OCI-LY7 (cell line): ENCODE data around the gene SLC9A3. TPM values are rescaled to one million over a fixed set of nuclear protein-coding genes. Genes with fewer than 3 reads are reported as not detected.

ENCODE experiments used
- BruUV-seq: library from RNA; stranded (reverse); fragments of 400-500 nt; replicated peaks from 2 replicates; lab custom pipeline; 2021; lab: Mats Ljungman, UMichigan
- CTCF ChIA-PET: fragments of 300-600 bp; sonication (Branson Sonifier 250); formaldehyde crosslinking; loops from one replicate; lab custom pipeline; 2022; ENCODE audit warnings: antibody characterized with exemption; ENCODE audit not compliant: unreplicated experiment; lab: Charles Lee
- POLR2A ChIA-PET: fragments of 300-600 bp; sonication (Branson Sonifier 250); formaldehyde crosslinking; loops from one replicate; lab custom pipeline; 2022; ENCODE audit warnings: antibody characterized with exemption; lab: Charles Lee
- DNase-seq: peaks from one replicate; pipeline ENCODE4 v3.0.0-alpha.2; 2015; ENCODE audit warnings: low spot score
- H2AFZ ChIP-seq: fragments of 200-600 bp; sonication (generic), shearing (Covaris generic); 2 replicates; pipeline ENCODE4 v1.6.1; 2014; ENCODE audit warnings: mild to moderate bottlenecking, antibody characterized with exemption, low read length, moderate library complexity
- H3K27ac ChIP-seq: fragments of 200-600 bp; sonication (generic); 2 replicates; pipeline ENCODE4 v1.5.1; 2014; ENCODE audit warnings: mixed run types, low read depth, mild to moderate bottlenecking, moderate library complexity, low read length, inconsistent platforms; ENCODE audit not compliant: poor library complexity, severe bottlenecking
- H3K36me3 ChIP-seq: fragments of 200-600 bp; sonication (generic); 2 replicates; pipeline ENCODE4 v1.6.1; 2014; ENCODE audit warnings: mild to moderate bottlenecking, antibody characterized with exemption, low read length, moderate library complexity, mixed read lengths; ENCODE audit not compliant: insufficient read depth
- H3K4me1 ChIP-seq: fragments of 200-600 bp; sonication (generic); 2 replicates; pipeline ENCODE4 v1.5.1; 2014; ENCODE audit warnings: mild to moderate bottlenecking, low read length; ENCODE audit not compliant: insufficient read depth, poor library complexity, severe bottlenecking
- H3K4me2 ChIP-seq: fragments of 200-600 bp; sonication (generic); 2 replicates; pipeline ENCODE4 v1.6.1; 2014; ENCODE audit warnings: mild to moderate bottlenecking, low read length
- H3K4me3 ChIP-seq: fragments of 200-600 bp; sonication (generic); 2 replicates; pipeline ENCODE4 v1.5.1; 2014; ENCODE audit warnings: mild to moderate bottlenecking, low read depth, low read length; ENCODE audit not compliant: poor library complexity, severe bottlenecking
- H3K79me2 ChIP-seq: fragments of 200-600 bp; sonication (generic); 2 replicates; pipeline ENCODE4 v1.6.1; 2016; ENCODE audit warnings: low read depth, mild to moderate bottlenecking, low read length, moderate library complexity, mixed read lengths; ENCODE audit not compliant: insufficient read depth
- H3K9me2 ChIP-seq: fragments of 200-600 bp; sonication (generic); 2 replicates; pipeline ENCODE4 v1.6.1; 2016; ENCODE audit warnings: mild to moderate bottlenecking, low read length, mixed read lengths; ENCODE audit not compliant: insufficient read depth
- H3K9me3 ChIP-seq: fragments of 200-600 bp; sonication (generic); 2 replicates; pipeline ENCODE4 v1.6.1; 2014; ENCODE audit warnings: mild to moderate bottlenecking, mixed run types, low read length, mixed read lengths
- H4K20me1 ChIP-seq: fragments of 200-600 bp; sonication (generic); 2 replicates; pipeline ENCODE4 v1.6.1; 2014; ENCODE audit warnings: mild to moderate bottlenecking, antibody characterized with exemption, low read length, moderate library complexity, mixed read lengths; ENCODE audit not compliant: insufficient read depth
- EZH2phosphoT487 ChIP-seq: fragments of 200-600 bp; sonication (generic); IDR thresholded peaks from 2 replicates; pipeline ENCODE4 v1.6.1; 2018; ENCODE audit warnings: low read depth, borderline replicate concordance, mild to moderate bottlenecking, mixed run types, antibody characterized with exemption, low read length, moderate library complexity, mixed read lengths
- intact Hi-C: fragments of 100-400 bp; cut with micrococcal nuclease; formaldehyde crosslinking; loops from one replicate; pipeline ENCODE4 v1.10.0; 2022; ENCODE audit not compliant: unreplicated experiment
- total RNA-seq, 2 experiments: library from RNA; depleted of rRNA in 1 of 2; stranded (reverse); fragments of >200 nt in 1 of 2; shearing (Covaris generic) in 1 of 2; gene quantifications; 2 replicates each; pipeline ENCODE4 v1.2.3, GENCODE V29; 2014 to 2022
- TF ChIP-seq, protein P1 (sequence below): fragments of 200-600 bp; sonication (generic); conservative IDR thresholded peaks from 2 replicates; pipeline ENCODE4 v1.5.1; 2014; ENCODE audit warnings: mild to moderate bottlenecking, antibody characterized with exemption, low read length, moderate library complexity, mixed read lengths

The SLC9A3 gene
- total RNA-seq, 2 experiments from 2014 or later: 2.0 to 4.3 TPM

DNA sequence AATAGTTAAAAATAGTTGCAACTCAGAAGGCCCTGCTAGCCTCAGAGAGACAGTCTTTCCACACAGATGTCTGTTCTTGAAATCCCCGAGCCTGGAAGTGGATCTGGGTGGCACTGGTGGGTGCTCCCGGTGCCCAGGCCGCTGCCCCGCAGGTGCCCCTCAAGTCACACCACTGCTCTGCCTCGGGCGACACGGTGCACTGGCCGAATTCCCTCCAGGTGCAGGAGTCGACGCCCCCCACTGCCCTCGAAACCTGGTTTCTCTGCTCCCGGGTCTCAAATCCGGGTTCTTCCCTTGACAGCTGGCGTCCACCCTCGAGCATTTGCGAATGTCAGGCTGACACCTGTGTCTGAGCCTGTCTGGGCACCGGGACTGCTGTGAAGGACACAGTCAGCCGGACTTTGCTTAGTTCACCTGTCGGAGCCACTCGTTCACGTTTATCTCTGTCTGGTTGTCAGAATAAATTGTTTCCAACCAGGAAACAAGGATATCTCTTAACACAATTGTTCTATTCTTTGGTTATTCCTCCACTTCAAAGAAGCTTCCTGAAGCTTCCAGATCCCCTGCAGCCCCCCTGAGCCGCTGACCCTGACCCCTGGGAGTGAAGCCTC lies 27.1 kb downstream of the SLC9A3 start:
- no peak for DNase-seq
- TF ChIP-seq, protein P1, sequence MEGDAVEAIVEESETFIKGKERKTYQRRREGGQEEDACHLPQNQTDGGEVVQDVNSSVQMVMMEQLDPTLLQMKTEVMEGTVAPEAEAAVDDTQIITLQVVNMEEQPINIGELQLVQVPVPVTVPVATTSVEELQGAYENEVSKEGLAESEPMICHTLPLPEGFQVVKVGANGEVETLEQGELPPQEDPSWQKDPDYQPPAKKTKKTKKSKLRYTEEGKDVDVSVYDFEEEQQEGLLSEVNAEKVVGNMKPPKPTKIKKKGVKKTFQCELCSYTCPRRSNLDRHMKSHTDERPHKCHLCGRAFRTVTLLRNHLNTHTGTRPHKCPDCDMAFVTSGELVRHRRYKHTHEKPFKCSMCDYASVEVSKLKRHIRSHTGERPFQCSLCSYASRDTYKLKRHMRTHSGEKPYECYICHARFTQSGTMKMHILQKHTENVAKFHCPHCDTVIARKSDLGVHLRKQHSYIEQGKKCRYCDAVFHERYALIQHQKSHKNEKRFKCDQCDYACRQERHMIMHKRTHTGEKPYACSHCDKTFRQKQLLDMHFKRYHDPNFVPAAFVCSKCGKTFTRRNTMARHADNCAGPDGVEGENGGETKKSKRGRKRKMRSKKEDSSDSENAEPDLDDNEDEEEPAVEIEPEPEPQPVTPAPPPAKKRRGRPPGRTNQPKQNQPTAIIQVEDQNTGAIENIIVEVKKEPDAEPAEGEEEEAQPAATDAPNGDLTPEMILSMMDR: no peak
- TF ChIP-seq EZH2phosphoT487: no peak
- H3K36me3 ChIP-seq: no peaks in the 10 kb centered on the region
- H3K9me3 ChIP-seq: no peaks in the 10 kb centered on the region
- no peaks in the 10 kb centered on the region for H3K4me1 ChIP-seq
- H3K79me2 ChIP-seq: no peaks in the 10 kb centered on the region
- H3K9me2 ChIP-seq: no peaks in the 10 kb centered on the region
- H3K27ac ChIP-seq: no peak overlapping the region
- CTCF ChIA-PET: no interaction called here
- POLR2A ChIA-PET: no interaction called here
- no peaks in the 10 kb centered on the region for H4K20me1 ChIP-seq
- intact Hi-C loops: no loop called here
- no peak overlapping the region for H2AFZ ChIP-seq
- no peak overlapping the region for H3K4me2 ChIP-seq
- no peak overlapping the region for H3K4me3 ChIP-seq
- BruUV-seq: no TSS peak

DNA sequence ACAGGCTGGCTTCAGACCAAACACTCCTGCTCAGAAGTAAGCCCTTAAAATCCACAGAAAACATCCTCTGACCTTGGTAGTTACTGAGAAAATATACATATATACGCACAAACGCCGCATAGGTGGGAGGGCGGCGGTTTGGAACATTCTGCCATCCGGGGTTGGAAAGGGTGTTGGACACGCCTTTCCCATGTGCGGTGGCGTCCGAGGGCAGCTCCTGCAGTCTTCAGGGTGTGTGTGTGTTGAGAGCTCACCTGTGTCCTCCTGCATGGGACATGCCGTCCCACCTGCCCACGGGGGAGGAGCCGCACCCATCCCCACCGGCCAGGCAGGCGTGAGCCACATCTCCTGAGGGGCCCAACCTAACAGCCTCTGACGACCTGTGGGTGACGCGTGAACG lies 28.2 kb downstream of the SLC9A3 start:
- Histone ChIP-seq H3K4me2 (no peak overlapping the region), H3K4me3 (no peak overlapping the region), H4K20me1 (no peaks in the 10 kb centered on the region), H3K4me1 (no peaks in the 10 kb centered on the region), H3K9me3 (no peaks in the 10 kb centered on the region), H3K27ac (no peak overlapping the region), H3K36me3 (no peaks in the 10 kb centered on the region), H3K79me2 (no peaks in the 10 kb centered on the region), H3K9me2 (no peaks in the 10 kb centered on the region), H2AFZ (no peak overlapping the region)
- ChIA-PET POLR2A (no interaction called here), CTCF (no interaction called here)
- intact Hi-C loops: no loop called here
- BruUV-seq: no TSS peak
- TF ChIP-seq, protein P1: no peak
- no peak for TF ChIP-seq EZH2phosphoT487
- DNase-seq: no peak

DNA sequence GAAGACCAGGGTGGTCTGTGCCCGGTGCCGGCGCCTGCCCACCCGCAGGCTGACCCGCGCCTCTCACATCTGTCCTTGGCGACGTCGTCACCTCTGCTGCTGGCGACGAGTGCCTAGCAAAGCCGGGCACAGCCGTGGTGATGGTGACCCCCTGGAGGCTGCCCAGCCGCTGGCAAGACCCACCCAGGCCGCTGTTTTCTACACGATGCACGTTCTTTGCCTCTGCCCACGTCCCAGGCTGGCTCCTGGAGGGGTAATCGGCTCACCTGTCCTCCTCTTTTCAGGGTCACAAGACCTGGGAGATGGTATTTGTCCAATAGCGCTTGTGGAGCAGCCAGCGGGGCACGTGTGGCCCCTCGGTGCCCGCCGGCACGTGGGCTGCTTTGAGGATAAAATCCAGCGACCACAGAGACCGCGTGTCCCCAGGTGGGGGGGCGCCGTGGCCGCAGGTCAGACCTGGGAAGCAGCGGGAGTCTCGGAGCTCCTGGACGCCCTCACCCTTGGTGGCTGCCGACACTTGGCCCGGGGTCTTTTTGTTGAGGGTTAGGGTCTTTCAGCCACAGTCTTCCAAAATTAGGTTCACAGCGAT lies 29.5 kb downstream of the SLC9A3 start:
- Histone ChIP-seq H3K4me1 (no peaks in the 10 kb centered on the region), H3K27ac (no peak overlapping the region), H3K79me2 (no peaks in the 10 kb centered on the region), H3K4me2 (no peak overlapping the region), H3K9me3 (no peaks in the 10 kb centered on the region), H4K20me1 (no peaks in the 10 kb centered on the region), H2AFZ (no peak overlapping the region), H3K4me3 (no peak overlapping the region), H3K9me2 (no peaks in the 10 kb centered on the region), H3K36me3 (no peaks in the 10 kb centered on the region)
- POLR2A ChIA-PET: no interaction called here
- CTCF ChIA-PET: no interaction called here
- intact Hi-C loops: no loop called here
- no TSS peak for BruUV-seq
- no peak for DNase-seq
- TF ChIP-seq EZH2phosphoT487: no peak
- TF ChIP-seq, protein P1: no peak
